22Rv1 (cell line): ENCODE results near the gene ST8SIA6.

Experiments
- ZFX ChIP-seq: fragments of 450-650 bp; IDR thresholded peaks from 2 replicates; pipeline ENCODE4 v1.6.1; 2017; ENCODE audit warnings: antibody characterized with exemption, borderline replicate concordance
- TF ChIP-seq, protein P1 (sequence below): fragments of 450-650 bp; IDR thresholded peaks from 2 replicates; pipeline ENCODE4 v1.5.1; 2017; ENCODE audit warnings: mild to moderate bottlenecking

DNA sequence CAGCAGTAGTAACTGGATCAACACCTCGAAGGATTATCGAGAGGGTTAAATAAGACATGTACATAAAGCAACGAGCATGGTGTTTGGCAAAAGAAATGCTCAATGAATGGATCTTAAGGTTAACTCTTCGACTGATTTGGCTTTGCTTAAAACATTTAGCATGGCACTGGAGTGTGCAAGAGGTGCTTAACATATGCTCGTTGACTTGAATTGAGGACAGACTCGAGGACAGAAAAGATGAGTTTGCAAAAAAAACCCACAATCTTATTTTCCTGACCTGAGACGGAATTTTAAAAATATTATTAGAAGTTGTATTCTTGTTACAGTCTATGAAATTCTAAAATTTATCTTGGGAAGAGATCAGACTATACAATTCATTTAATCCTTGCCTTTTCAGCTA lies 49.4 kb upstream of the ST8SIA6 start:
- TF ChIP-seq, protein P1, sequence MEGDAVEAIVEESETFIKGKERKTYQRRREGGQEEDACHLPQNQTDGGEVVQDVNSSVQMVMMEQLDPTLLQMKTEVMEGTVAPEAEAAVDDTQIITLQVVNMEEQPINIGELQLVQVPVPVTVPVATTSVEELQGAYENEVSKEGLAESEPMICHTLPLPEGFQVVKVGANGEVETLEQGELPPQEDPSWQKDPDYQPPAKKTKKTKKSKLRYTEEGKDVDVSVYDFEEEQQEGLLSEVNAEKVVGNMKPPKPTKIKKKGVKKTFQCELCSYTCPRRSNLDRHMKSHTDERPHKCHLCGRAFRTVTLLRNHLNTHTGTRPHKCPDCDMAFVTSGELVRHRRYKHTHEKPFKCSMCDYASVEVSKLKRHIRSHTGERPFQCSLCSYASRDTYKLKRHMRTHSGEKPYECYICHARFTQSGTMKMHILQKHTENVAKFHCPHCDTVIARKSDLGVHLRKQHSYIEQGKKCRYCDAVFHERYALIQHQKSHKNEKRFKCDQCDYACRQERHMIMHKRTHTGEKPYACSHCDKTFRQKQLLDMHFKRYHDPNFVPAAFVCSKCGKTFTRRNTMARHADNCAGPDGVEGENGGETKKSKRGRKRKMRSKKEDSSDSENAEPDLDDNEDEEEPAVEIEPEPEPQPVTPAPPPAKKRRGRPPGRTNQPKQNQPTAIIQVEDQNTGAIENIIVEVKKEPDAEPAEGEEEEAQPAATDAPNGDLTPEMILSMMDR, result no peak
- TF ChIP-seq ZFX, result no peak
